NCI-H1092 treated with DMSO at 0.1 percent for 48 hours (cell line): ENCODE data around the gene SMIM28.
A peak's percentile ranks its signal among the peaks of the same experiment; 100 is the strongest.
"Not testable (repeated sequence)": the region's sequence is repeated elsewhere in the genome, so short reads cannot be mapped to it uniquely, and the experiment has no call there.

Source experiments
- DNase-seq: peaks from one replicate; lab custom pipeline; 2025; lab: John Stamatoyannopoulos, UW

The SMIM28 gene

GRCh38 chr6:138377844-138378243, at the start of gene SMIM28:
TSS of gene SMIM28 (plus strand) at chr6:138377905. CDS start at chr6:138378073, 168 bp downstream.
- peak; percentile 75 for DNase-seq

- DNase-seq, result no peak
These were observed 49.5 kb upstream of the SMIM28 start for GRCh38 chr6:138328210-138328609.

GRCh38 chr6:138330763-138331162, 46.9 kb upstream of the SMIM28 start:
- no peak for DNase-seq

- no peak for DNase-seq
These were observed 46.3 kb upstream of the SMIM28 start for GRCh38 chr6:138331444-138331843.

- DNase-seq, result no peak
These were observed 45.7 kb upstream of the SMIM28 start for GRCh38 chr6:138331984-138332383.

GRCh38 chr6:138334000-138334399, 43.7 kb upstream of the SMIM28 start:
- no peak for DNase-seq

- DNase-seq, result no peak
These were observed 42.7 kb upstream of the SMIM28 start for GRCh38 chr6:138334963-138335362.

GRCh38 chr6:138336221-138336620, 41.5 kb upstream of the SMIM28 start:
- DNase-seq, result no peak

- DNase-seq, result no peak
These were observed 40.6 kb upstream of the SMIM28 start for GRCh38 chr6:138337076-138337475.

- DNase-seq, result no peak
These were observed 38.7 kb upstream of the SMIM28 start for GRCh38 chr6:138339024-138339423.

GRCh38 chr6:138341176-138341575, 36.5 kb upstream of the SMIM28 start:
- DNase-seq, result no peak

GRCh38 chr6:138343112-138343511, 34.6 kb upstream of the SMIM28 start:
- DNase-seq, result no peak

- DNase-seq, result no peak
These were observed 32.0 kb upstream of the SMIM28 start for GRCh38 chr6:138345565-138346285.

GRCh38 chr6:138346302-138347195, 31.2 kb upstream of the SMIM28 start:
- DNase-seq, result no peak

GRCh38 chr6:138347864-138348263, 29.8 kb upstream of the SMIM28 start:
- no peak for DNase-seq

- DNase-seq, result no peak
These were observed 27.8 kb upstream of the SMIM28 start for GRCh38 chr6:138349891-138350290.

GRCh38 chr6:138357928-138358327, 19.8 kb upstream of the SMIM28 start:
- DNase-seq, result no peak

GRCh38 chr6:138368684-138369083, 9.0 kb upstream of the SMIM28 start:
- not testable (repeated sequence) for DNase-seq

- no peak for DNase-seq
These were observed 6.9 kb upstream of the SMIM28 start for GRCh38 chr6:138370631-138371451.

GRCh38 chr6:138371452-138371711, 6.3 kb upstream of the SMIM28 start:
- no peak for DNase-seq

- no peak for DNase-seq
These were observed 6.0 kb upstream of the SMIM28 start for GRCh38 chr6:138371720-138372119.

GRCh38 chr6:138372711-138373463, 4.8 kb upstream of the SMIM28 start:
- no peak for DNase-seq
